ENCODE data around the gene SYT5.

DNA sequence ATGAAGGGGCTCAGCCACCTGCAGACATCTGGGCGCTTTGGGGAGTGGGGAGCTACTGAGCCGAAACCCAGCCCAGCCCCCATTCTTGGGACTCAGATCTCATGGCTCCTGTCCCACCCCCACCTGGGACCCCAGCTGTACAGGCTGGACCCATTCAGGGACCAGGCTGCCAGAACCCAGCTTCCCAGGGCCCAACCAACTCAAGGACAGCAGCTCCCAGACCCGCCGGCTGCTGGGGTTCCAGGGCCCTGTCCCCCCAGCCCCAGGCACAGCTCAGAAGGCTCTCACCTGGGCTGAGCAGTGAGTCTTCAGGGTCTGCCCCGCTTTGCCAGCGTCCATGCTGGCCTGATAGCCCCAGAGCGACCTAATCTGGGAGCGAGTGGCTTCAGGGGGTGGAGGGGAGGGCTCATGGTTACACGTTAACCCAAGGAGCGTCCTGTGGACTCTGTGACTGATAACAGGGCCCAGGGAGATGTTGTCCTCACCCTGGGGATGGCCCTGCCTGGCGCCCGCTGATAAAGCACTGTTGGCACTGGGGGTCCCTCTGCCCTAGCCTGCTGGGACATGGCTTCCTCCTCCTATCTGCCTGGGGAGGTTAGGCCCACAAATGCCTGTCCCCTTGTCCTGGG, 48.4 kb upstream of the SYT5 start, which contains the start of gene TMEM86B:
- TF ChIP-seq, protein P1, sequence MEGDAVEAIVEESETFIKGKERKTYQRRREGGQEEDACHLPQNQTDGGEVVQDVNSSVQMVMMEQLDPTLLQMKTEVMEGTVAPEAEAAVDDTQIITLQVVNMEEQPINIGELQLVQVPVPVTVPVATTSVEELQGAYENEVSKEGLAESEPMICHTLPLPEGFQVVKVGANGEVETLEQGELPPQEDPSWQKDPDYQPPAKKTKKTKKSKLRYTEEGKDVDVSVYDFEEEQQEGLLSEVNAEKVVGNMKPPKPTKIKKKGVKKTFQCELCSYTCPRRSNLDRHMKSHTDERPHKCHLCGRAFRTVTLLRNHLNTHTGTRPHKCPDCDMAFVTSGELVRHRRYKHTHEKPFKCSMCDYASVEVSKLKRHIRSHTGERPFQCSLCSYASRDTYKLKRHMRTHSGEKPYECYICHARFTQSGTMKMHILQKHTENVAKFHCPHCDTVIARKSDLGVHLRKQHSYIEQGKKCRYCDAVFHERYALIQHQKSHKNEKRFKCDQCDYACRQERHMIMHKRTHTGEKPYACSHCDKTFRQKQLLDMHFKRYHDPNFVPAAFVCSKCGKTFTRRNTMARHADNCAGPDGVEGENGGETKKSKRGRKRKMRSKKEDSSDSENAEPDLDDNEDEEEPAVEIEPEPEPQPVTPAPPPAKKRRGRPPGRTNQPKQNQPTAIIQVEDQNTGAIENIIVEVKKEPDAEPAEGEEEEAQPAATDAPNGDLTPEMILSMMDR (IDR thresholded peaks at IDR 0.05) = no peak
- TF ChIP-seq POLR2A (IDR thresholded peaks at IDR 0.05) = no peak
